OCI-LY3 (cell line): Measurements from ENCODE around the gene CHRM2.

ENCODE experiments used
- H2AFZ ChIP-seq: fragments of 200-600, 300-600 bp; shearing (Covaris generic); 2 replicates; pipeline ENCODE4 v1.6.0; 2014; ENCODE audit warnings: antibody characterized with exemption, low read depth, low read length
- H3K27ac ChIP-seq: fragments of 200-600, 300-600 bp; sonication (generic); 2 replicates; pipeline ENCODE4 v1.5.1; 2014; ENCODE audit warnings: mild to moderate bottlenecking, low read length, moderate library complexity, mixed read lengths
- H3K27me3 ChIP-seq: fragments of 200-600, 300-600 bp; sonication (generic); 2 replicates; pipeline ENCODE4 v1.6.1; 2014; ENCODE audit warnings: low read depth, low read length, mixed read lengths
- H3K36me3 ChIP-seq: fragments of 200-600, 300-600 bp; sonication (generic); replicated peaks from 2 replicates; pipeline ENCODE3; 2014; ENCODE audit warnings: low read depth, low read length, mixed read lengths
- H3K4me1 ChIP-seq: fragments of 300-600, 200-600 bp; sonication (generic); 2 replicates; pipeline ENCODE4 v1.6.1; 2014; ENCODE audit warnings: low read length, mixed read lengths
- H3K4me2 ChIP-seq: fragments of 200-600, 300-600 bp; sonication (generic); 2 replicates; pipeline ENCODE4 v1.6.1; 2014; ENCODE audit warnings: low read length, mixed read lengths
- H3K4me3 ChIP-seq: fragments of 300-600, 200-600 bp; sonication (generic); 2 replicates; pipeline ENCODE4 v1.5.1; 2014; ENCODE audit warnings: antibody characterized with exemption, mild to moderate bottlenecking, low read length, moderate library complexity
- H3K79me2 ChIP-seq: fragments of 300-600, 200-600 bp; shearing (Covaris generic); 2 replicates; pipeline ENCODE4 v1.6.1; 2014; ENCODE audit warnings: mild to moderate bottlenecking, low read length, mixed read lengths
- H3K9ac ChIP-seq: fragments of 300-600, 200-600 bp; shearing (Covaris generic); 2 replicates; pipeline ENCODE4 v1.6.0; 2014; ENCODE audit warnings: mild to moderate bottlenecking, low read length, moderate library complexity
- H3K9me3 ChIP-seq: fragments of 200-600, 300-600 bp; shearing (Covaris generic); 2 replicates; pipeline ENCODE4 v1.6.1; 2014; ENCODE audit warnings: low read length, mixed read lengths; ENCODE audit not compliant: insufficient read depth
- H4K20me1 ChIP-seq: fragments of 200-600, 300-600 bp; sonication (generic); 2 replicates; pipeline ENCODE4 v1.6.1; 2016; ENCODE audit warnings: low read length, mixed read lengths; ENCODE audit not compliant: insufficient read depth
- EZH2phosphoT487 ChIP-seq: fragments of 200-600 bp; shearing (Covaris generic); IDR thresholded peaks from 2 replicates; pipeline ENCODE4 v1.6.1; 2018; ENCODE audit warnings: antibody characterized with exemption, mixed run types, low read depth
- TF ChIP-seq, protein P1 (sequence below): fragments of 200-600, 300-600 bp; sonication (generic); IDR thresholded peaks from 2 replicates; pipeline ENCODE4 v1.5.1; 2014; ENCODE audit warnings: antibody characterized with exemption, low read length, low read depth

CHRM2 gene

DNA sequence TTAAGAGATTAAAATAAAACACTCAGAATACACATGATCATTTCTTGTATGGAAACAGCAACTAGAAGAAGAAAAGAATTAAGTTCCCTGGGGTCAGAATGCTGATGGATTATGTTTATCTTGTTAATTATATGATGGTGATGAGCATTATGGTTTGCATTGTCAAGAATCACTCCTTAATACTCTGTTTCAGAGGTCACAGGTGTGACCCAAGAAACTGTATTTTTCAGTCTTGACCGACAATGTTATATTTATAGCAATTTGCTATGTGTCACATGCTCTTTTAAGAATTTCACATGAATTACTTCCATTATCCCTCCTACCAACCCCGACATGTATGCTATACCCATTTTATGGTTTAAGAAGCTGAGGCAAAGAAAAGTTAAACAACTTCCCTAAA lies 2.7 kb upstream of the CHRM2 start:
- no peaks in the 10 kb centered on the region for H3K4me1 ChIP-seq
- TF ChIP-seq EZH2phosphoT487: no peak
- TF ChIP-seq, protein P1, sequence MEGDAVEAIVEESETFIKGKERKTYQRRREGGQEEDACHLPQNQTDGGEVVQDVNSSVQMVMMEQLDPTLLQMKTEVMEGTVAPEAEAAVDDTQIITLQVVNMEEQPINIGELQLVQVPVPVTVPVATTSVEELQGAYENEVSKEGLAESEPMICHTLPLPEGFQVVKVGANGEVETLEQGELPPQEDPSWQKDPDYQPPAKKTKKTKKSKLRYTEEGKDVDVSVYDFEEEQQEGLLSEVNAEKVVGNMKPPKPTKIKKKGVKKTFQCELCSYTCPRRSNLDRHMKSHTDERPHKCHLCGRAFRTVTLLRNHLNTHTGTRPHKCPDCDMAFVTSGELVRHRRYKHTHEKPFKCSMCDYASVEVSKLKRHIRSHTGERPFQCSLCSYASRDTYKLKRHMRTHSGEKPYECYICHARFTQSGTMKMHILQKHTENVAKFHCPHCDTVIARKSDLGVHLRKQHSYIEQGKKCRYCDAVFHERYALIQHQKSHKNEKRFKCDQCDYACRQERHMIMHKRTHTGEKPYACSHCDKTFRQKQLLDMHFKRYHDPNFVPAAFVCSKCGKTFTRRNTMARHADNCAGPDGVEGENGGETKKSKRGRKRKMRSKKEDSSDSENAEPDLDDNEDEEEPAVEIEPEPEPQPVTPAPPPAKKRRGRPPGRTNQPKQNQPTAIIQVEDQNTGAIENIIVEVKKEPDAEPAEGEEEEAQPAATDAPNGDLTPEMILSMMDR: no peak
- no peak overlapping the region for H3K4me3 ChIP-seq
- H3K4me2 ChIP-seq: no peak overlapping the region
- no peak overlapping the region for H3K9ac ChIP-seq
- no peaks in the 10 kb centered on the region for H3K79me2 ChIP-seq
- H3K27ac ChIP-seq: no peak overlapping the region
- H3K27me3 ChIP-seq: no peaks in the 10 kb centered on the region
- H4K20me1 ChIP-seq: no peaks in the 10 kb centered on the region
- H3K36me3 ChIP-seq: no peaks in the 10 kb centered on the region
- no peak overlapping the region for H2AFZ ChIP-seq
- no peaks in the 10 kb centered on the region for H3K9me3 ChIP-seq

DNA sequence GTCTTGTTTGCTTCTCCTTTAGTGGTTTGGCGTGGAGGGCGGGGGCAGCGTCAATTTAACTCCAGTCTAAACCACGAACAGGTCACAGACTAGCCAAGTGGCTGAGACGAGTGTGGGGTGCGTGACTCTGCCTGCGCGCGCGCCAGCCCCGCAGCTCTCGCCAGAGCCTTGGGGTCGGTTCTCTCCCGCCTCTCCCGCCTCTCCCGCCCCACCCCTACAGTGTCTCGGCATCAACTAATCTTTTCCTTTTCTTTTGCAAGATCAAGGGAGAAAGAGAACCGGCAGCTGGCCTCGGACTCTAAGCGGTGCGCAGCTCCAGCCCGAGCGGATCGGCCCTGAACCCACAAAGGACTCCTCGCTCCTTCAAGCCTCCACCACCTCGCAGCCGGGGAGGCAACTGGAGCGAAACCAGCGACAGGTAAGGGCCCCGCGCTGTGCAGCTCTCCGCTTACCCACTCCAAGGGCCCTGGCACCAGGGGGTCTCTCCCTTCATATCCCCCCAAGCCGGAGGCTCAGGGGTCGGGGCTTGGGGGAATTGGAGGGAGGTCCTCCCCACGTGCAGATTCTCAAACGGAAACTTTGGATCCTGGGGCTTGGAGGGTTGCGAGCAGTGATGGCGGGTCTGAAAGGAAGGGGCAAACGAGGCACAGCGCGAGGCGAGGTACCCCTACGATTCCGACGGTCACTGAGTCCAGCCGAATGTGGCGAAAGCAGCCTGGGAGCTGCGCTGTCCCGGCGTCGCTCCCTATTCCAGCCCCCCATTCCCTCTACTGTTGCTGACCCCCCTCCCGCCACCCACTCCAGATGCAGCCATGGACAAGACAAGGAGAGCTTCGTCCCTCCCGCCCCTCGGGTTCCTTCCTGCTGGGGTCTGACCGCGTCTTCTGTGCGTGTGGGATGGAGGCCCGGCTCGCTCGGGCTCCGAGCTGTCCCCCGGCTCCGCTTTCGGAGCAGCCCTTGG lies 829 bp downstream of the CHRM2 start:
- Histone ChIP-seq H3K27me3 (no peaks in the 10 kb centered on the region), H4K20me1 (no peaks in the 10 kb centered on the region), H3K27ac (no peak overlapping the region), H3K79me2 (no peaks in the 10 kb centered on the region), H3K4me1 (no peaks in the 10 kb centered on the region), H3K9me3 (no peaks in the 10 kb centered on the region), H3K4me2 (no peak overlapping the region), H3K9ac (no peak overlapping the region), H3K4me3 (no peak overlapping the region), H3K36me3 (no peaks in the 10 kb centered on the region), H2AFZ (no peak overlapping the region)
- no peak for TF ChIP-seq EZH2phosphoT487
- TF ChIP-seq, protein P1: no peak

DNA sequence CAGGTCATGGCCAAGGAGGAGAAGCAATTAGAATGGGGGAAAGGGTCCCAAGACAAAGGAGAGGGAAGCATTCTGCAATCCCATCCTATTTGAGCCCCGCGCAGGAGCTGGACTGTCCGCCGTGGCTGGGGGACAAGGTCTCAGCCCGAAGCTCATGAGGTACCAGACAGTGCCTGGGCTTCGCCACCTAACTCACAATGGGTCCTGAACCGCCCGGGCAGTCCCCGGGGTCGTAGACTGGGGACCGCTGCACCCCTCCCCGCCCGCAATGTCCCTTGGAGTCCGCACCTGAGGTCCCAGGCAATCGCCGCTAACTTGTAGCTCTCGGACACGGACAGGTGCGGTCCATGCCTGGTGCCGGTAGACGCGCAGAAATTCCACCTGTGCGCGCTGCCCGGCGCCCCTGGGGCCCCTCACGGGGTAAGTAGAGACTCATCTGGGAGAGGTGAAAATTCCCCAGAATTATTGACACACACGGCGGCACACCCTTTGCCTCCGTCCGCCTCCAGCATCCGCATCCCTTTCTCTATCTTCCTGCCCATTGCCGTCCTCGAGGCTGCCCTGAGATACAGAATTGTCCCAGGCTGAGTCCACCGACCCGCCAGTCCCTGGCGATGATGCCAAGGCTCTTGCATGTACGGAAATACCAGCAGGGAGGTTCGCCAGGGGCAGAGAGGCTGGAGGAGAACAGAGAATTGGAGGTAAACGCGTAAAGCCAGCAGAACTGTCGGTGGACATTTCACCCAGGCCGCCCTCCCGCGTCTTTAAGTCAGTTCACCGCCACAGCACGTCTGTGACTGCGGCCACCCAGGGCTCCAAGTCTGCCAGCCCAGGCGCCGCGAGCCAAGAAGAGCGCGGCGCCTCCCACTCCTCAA lies 1.8 kb downstream of the CHRM2 start:
- no peak for TF ChIP-seq EZH2phosphoT487
- TF ChIP-seq, protein P1: no peak
- no peak overlapping the region for H3K4me3 ChIP-seq

DNA sequence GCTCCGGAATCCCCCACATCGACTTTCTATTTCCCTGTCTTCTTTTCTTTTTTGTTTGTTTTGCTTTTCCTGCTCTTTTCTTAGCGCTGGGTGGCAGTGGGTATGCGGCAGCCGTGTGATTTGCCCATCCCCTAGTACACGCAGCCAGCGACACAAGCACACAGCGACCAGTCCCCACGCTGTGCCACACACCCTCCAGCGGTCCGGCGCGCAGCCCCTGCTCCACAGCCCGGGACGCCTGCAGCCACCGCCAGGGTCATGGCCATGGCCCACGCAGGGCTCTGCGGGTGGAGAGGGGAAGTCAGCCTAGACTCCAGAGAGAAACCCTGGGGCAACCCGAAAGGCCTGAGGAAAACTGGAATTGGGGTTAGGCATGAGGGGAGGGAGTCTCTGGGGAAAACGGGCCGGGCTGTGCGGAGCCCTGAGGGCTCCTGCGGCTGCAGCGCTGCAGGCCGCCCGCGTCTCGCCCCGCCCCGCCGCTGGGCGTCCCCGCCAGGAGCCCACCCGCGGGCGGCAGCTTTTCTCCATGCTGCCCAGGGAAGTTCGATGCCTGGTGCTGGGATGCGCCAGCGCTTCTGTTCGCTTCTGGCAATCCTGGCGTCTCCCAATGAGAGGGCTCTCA lies 2.5 kb downstream of the CHRM2 start:
- TF ChIP-seq EZH2phosphoT487: no peak
- TF ChIP-seq, protein P1: no peak
- H3K4me2 ChIP-seq: no peak overlapping the region

More for the DNA sequence above, 1.8 kb downstream of the CHRM2 start:
- Histone ChIP-seq H3K79me2 (no peaks in the 10 kb centered on the region), H3K4me2 (no peak overlapping the region), H3K36me3 (no peaks in the 10 kb centered on the region), H3K27ac (no peak overlapping the region), H4K20me1 (no peaks in the 10 kb centered on the region), H3K9ac (no peak overlapping the region), H3K4me1 (no peaks in the 10 kb centered on the region), H2AFZ (no peak overlapping the region), H3K27me3 (no peaks in the 10 kb centered on the region), H3K9me3 (no peaks in the 10 kb centered on the region)

More for the DNA sequence above, 2.5 kb downstream of the CHRM2 start:
- no peak overlapping the region for H3K9ac ChIP-seq
- H2AFZ ChIP-seq: no peak overlapping the region
- no peaks in the 10 kb centered on the region for H3K27me3 ChIP-seq
- no peaks in the 10 kb centered on the region for H3K79me2 ChIP-seq
- H4K20me1 ChIP-seq: no peaks in the 10 kb centered on the region
- no peak overlapping the region for H3K27ac ChIP-seq
- H3K9me3 ChIP-seq: no peaks in the 10 kb centered on the region
- H3K4me3 ChIP-seq: no peak overlapping the region
- H3K36me3 ChIP-seq: no peaks in the 10 kb centered on the region
- H3K4me1 ChIP-seq: no peaks in the 10 kb centered on the region
